Fibroblast of gingiva (primary cell): ENCODE measurements around the gene HSF2.

ENCODE experiments used
- DNase-seq: peaks from one replicate; pipeline ENCODE4 v3.0.0-alpha.2; 2011; ENCODE audit warnings: low read depth

Gene HSF2

GRCh38 chr6:122400121-122400450 is 634 bp downstream of the HSF2 start:
- DNase-seq: peak; percentile 2

GRCh38 chr6:122400462-122401089 is 1.1 kb downstream of the HSF2 start:
- DNase-seq: no peak

- no peak for DNase-seq
Measured at GRCh38 chr6:122401104-122401503, 1.7 kb downstream of the HSF2 start.

GRCh38 chr6:122404444-122404843 is 5.0 kb downstream of the HSF2 start:
- DNase-seq: no peak

GRCh38 chr6:122405417-122405816 is 6.0 kb downstream of the HSF2 start:
- peak; percentile 22 for DNase-seq

GRCh38 chr6:122406187-122406586 is 6.7 kb downstream of the HSF2 start:
- no peak for DNase-seq

GRCh38 chr6:122407712-122408111 is 8.3 kb downstream of the HSF2 start:
- DNase-seq: no peak

- DNase-seq: no peak
Measured at GRCh38 chr6:122408240-122408639, 8.8 kb downstream of the HSF2 start.

GRCh38 chr6:122408702-122409458 is 9.4 kb downstream of the HSF2 start:
- no peak for DNase-seq

GRCh38 chr6:122412001-122412400 is 12.5 kb downstream of the HSF2 start:
- no peak for DNase-seq

- no peak for DNase-seq
Measured at GRCh38 chr6:122416825-122417224, 17.4 kb downstream of the HSF2 start.

- no peak for DNase-seq
Measured at GRCh38 chr6:122422003-122422402, 22.6 kb downstream of the HSF2 start.

- DNase-seq: no peak
Measured at GRCh38 chr6:122422614-122423267, 23.3 kb downstream of the HSF2 start.

GRCh38 chr6:122423734-122424133 is 24.3 kb downstream of the HSF2 start:
- DNase-seq: no peak

- DNase-seq: no peak
Measured at GRCh38 chr6:122426597-122426996, 27.1 kb downstream of the HSF2 start.

- DNase-seq: peak; percentile 11
Measured at GRCh38 chr6:122428781-122429180, 29.3 kb downstream of the HSF2 start.

- DNase-seq: no peak
Measured at GRCh38 chr6:122429323-122429722, 29.9 kb downstream of the HSF2 start.

- no peak for DNase-seq
Measured at GRCh38 chr6:122431780-122432179, 32.3 kb downstream of the HSF2 start.

GRCh38 chr6:122432816-122433215 is 33.4 kb downstream of the HSF2 start:
- no peak for DNase-seq

- DNase-seq: no peak
Measured at GRCh38 chr6:122438975-122439374, 39.5 kb downstream of the HSF2 start.

GRCh38 chr6:122445274-122445673 is 45.8 kb downstream of the HSF2 start:
- no peak for DNase-seq

GRCh38 chr6:122449069-122449468 is 49.6 kb downstream of the HSF2 start:
- DNase-seq: no peak

GRCh38 chr6:122452509-122452908 is 53.1 kb downstream of the HSF2 start:
- DNase-seq: no peak
